H9 (cell line): Measurements from ENCODE around the gene THSD4. TPM values are rescaled to one million over a fixed set of nuclear protein-coding genes. Genes with fewer than 3 reads are reported as not detected.

Experiments used
- DNase-seq: peaks from one replicate; pipeline ENCODE4 v3.0.0-alpha.2; 2017
- H2AFZ ChIP-seq: one replicate; pipeline ENCODE4 v1.6.1; 2013; ENCODE audit warnings: mild to moderate bottlenecking, low read length, control low read depth, moderate library complexity
- H2AK5ac ChIP-seq: 2 replicates; pipeline ENCODE4 v1.6.1; 2013; ENCODE audit warnings: low read length, control low read depth, mixed read lengths; ENCODE audit not compliant: insufficient read length
- H2BK120ac ChIP-seq: one replicate; pipeline ENCODE4 v1.6.1; 2013; ENCODE audit warnings: low read depth, mild to moderate bottlenecking, low read length, control low read depth, inconsistent platforms; ENCODE audit not compliant: poor library complexity, severe bottlenecking
- H2BK12ac ChIP-seq: 2 replicates; pipeline ENCODE4 v1.6.1; 2013; ENCODE audit warnings: low read length, control low read depth, mixed read lengths, low read depth; ENCODE audit not compliant: insufficient read length
- H2BK15ac ChIP-seq: 2 replicates; pipeline ENCODE4 v1.6.1; 2013; ENCODE audit warnings: low read depth, low read length, control low read depth
- H2BK20ac ChIP-seq: one replicate; pipeline ENCODE4 v1.6.1; 2013; ENCODE audit warnings: low read depth, mild to moderate bottlenecking, low read length, control low read depth, inconsistent platforms; ENCODE audit not compliant: poor library complexity, severe bottlenecking
- H2BK5ac ChIP-seq: 2 replicates; pipeline ENCODE4 v1.6.1; 2013; ENCODE audit warnings: low read length, control low read depth, mixed read lengths; ENCODE audit not compliant: insufficient read length
- H3K14ac ChIP-seq: 2 replicates; pipeline ENCODE4 v1.6.1; 2013; ENCODE audit warnings: low read length, control low read depth; ENCODE audit not compliant: insufficient read depth
- H3K18ac ChIP-seq: 2 replicates; pipeline ENCODE4 v1.6.1; 2013; ENCODE audit warnings: low read depth, mild to moderate bottlenecking, mixed read lengths, low read length, control low read depth; ENCODE audit not compliant: insufficient read length
- H3K23ac ChIP-seq: 2 replicates; pipeline ENCODE4 v1.6.1; 2013; ENCODE audit warnings: low read length, control low read depth, mixed read lengths, low read depth; ENCODE audit not compliant: insufficient read length
- H3K23me2 ChIP-seq: 2 replicates; pipeline ENCODE4 v1.6.1; 2013; ENCODE audit warnings: low read depth, mild to moderate bottlenecking, mixed read lengths, low read length, control low read depth; ENCODE audit not compliant: insufficient read length, poor library complexity, severe bottlenecking
- H3K27ac ChIP-seq: 2 replicates; pipeline ENCODE4 v1.5.1; 2013; ENCODE audit warnings: low read length, control low read depth, mixed read lengths, low read depth; ENCODE audit not compliant: insufficient read length
- H3K27me3 ChIP-seq: 2 replicates; pipeline ENCODE4 v1.6.1; 2013; ENCODE audit warnings: low read length, control low read depth, inconsistent platforms; ENCODE audit not compliant: insufficient read depth
- H3K4ac ChIP-seq: 2 replicates; pipeline ENCODE4 v1.6.1; 2013; ENCODE audit warnings: low read depth, mild to moderate bottlenecking, control low read depth, inconsistent platforms, low read length, moderate library complexity
- H3K4me1 ChIP-seq: 2 replicates; pipeline ENCODE4 v1.6.1; 2013; ENCODE audit warnings: low read length, control low read depth, inconsistent platforms; ENCODE audit not compliant: insufficient read depth
- H3K4me2 ChIP-seq: 2 replicates; pipeline ENCODE4 v1.6.1; 2013; ENCODE audit warnings: low read length, control low read depth, mixed read lengths; ENCODE audit not compliant: insufficient read length, insufficient read depth
- H3K56ac ChIP-seq: 2 replicates; pipeline ENCODE4 v1.6.1; 2013; ENCODE audit warnings: low read depth, mild to moderate bottlenecking, mixed read lengths, low read length, control low read depth; ENCODE audit not compliant: insufficient read length
- H3K79me1 ChIP-seq: 2 replicates; pipeline ENCODE4 v1.6.1; 2013; ENCODE audit warnings: low read depth, mild to moderate bottlenecking, moderate library complexity, low read length, control low read depth, inconsistent platforms; ENCODE audit not compliant: insufficient read depth, poor library complexity, severe bottlenecking
- H3K79me2 ChIP-seq: 2 replicates; pipeline ENCODE4 v1.6.1; 2013; ENCODE audit warnings: low read length, control low read depth, inconsistent platforms; ENCODE audit not compliant: insufficient read depth
- H3K9ac ChIP-seq: 2 replicates; pipeline ENCODE4 v1.6.1; 2013; ENCODE audit warnings: low read length, control low read depth, mixed read lengths; ENCODE audit not compliant: insufficient read length; ENCODE audit errors: extremely low read depth
- H3K9me3 ChIP-seq: one replicate; pipeline ENCODE4 v1.6.1; 2013; ENCODE audit warnings: low read depth, low read length, inconsistent platforms; ENCODE audit not compliant: control insufficient read depth
- H3T11ph ChIP-seq: one replicate; pipeline ENCODE4 v1.6.1; 2013; ENCODE audit warnings: mild to moderate bottlenecking, low read length, control low read depth, inconsistent platforms
- H4K20me1 ChIP-seq: one replicate; pipeline ENCODE4 v1.6.1; 2013; ENCODE audit not compliant: control insufficient read depth, insufficient read length, insufficient read depth
- H4K5ac ChIP-seq: 2 replicates; pipeline ENCODE4 v1.6.1; 2013; ENCODE audit warnings: low read depth, mild to moderate bottlenecking, mixed read lengths, low read length, control low read depth; ENCODE audit not compliant: insufficient read length
- H4K8ac ChIP-seq: replicated peaks from 2 replicates; pipeline ENCODE4 v1.6.1; 2013; ENCODE audit warnings: low read length, control low read depth, mixed read lengths, low read depth; ENCODE audit not compliant: insufficient read length
- H4K91ac ChIP-seq: 2 replicates; pipeline ENCODE4 v1.6.1; 2013; ENCODE audit warnings: low read depth, mild to moderate bottlenecking, moderate library complexity, mixed read lengths, low read length, control low read depth; ENCODE audit not compliant: insufficient read length
- H3K27ac Mint-ChIP-seq, 3 experiments: 2 replicates in 2 of 3; 3 replicates in 1 of 3; pipeline ENCODE4 v1.8.0; 2020 to 2021; ENCODE audit warnings: mixed read lengths in 3 of 3, mild to moderate bottlenecking in 1 of 3, moderate library complexity in 1 of 3
- H3K27me3 Mint-ChIP-seq: 2 replicates; pipeline ENCODE4 v1.8.0; 2021; ENCODE audit warnings: low read depth, mild to moderate bottlenecking, moderate library complexity, mixed read lengths
- H3K36me3 Mint-ChIP-seq, 3 experiments: 2 replicates in 2 of 3; 3 replicates in 1 of 3; pipeline ENCODE4 v1.8.0; 2020 to 2021; ENCODE audit warnings: low read depth in 3 of 3, mixed read lengths in 3 of 3; ENCODE audit not compliant: insufficient read depth in 1 of 3
- H3K4me1 Mint-ChIP-seq, 2 experiments: 2 replicates each; pipeline ENCODE4 v1.8.0; 2020; ENCODE audit warnings: mixed read lengths in 2 of 2
- H3K4me3 Mint-ChIP-seq, 2 experiments: 2 replicates in 1 of 2; 3 replicates in 1 of 2; pipeline ENCODE4 v1.8.0; 2020 to 2021; ENCODE audit warnings: mild to moderate bottlenecking in 2 of 2, mixed read lengths in 2 of 2, moderate library complexity in 1 of 2
- H3K9me3 Mint-ChIP-seq, 2 experiments: 2 replicates in 1 of 2; 3 replicates in 1 of 2; pipeline ENCODE4 v1.8.0; 2020; ENCODE audit warnings: mild to moderate bottlenecking in 2 of 2, mixed read lengths in 2 of 2, moderate library complexity in 1 of 2
- WGBS: extraction: QIAGEN DNeasy Blood & Tissue Kit; methylation state at CpG from one replicate; pipeline ENCODE4 v1.1.7; 2013; ENCODE audit warnings: missing lambda C conversion rate, low lambda C conversion rate, mixed read lengths; ENCODE audit not compliant: insufficient read length; ENCODE audit errors: extremely low coverage; 5-methylcytosine and 5-hydroxymethylcytosine counted together
- total RNA-seq: library from RNA; stranded (reverse); gene quantifications from 2 replicates; pipeline ENCODE4 v1.2.1, GENCODE V29; 2021
- TF ChIP-seq, protein P1 (sequence below): fragments of 200-600 bp; sonication (generic); conservative IDR thresholded peaks from 3 replicates; pipeline ENCODE4 v1.8.0; 2021; ENCODE audit warnings: antibody characterized with exemption, mild to moderate bottlenecking

Gene THSD4
- total RNA-seq, 1 experiment from 2014 or later = 5.5 TPM

DNA sequence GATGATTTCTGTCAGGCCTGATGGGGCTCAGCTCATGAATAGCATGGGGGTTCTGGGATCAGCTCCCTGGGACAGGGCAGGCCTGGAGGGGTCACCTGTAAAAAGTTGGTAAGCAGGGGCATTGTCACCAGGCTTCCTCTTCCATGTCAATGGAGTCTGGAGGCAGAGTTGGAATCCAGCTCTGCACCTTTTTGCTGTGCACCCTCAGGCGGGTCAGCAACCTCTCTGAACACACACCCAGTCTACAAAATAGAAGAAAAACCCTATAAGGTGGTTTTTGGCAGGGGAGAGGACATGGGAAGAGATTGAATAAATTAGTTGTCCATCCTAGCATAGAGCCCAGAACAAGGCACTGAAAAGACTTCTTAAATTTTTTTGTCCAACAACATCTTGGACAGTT is 617.9 kb downstream of the THSD4 start:
- H3K23ac ChIP-seq = no peak overlapping the region
- no peaks in the 10 kb centered on the region for H3K4me1 ChIP-seq
- Mint-ChIP-seq H3K27me3 (no peaks in the 10 kb centered on the region), H3K27ac (no peak overlapping the region), H3K4me3 (no peak overlapping the region), H3K4me1 (no peaks in the 10 kb centered on the region), H3K36me3 (no peaks in the 10 kb centered on the region), H3K9me3 (no peaks in the 10 kb centered on the region)
- no peak overlapping the region for H2BK20ac ChIP-seq
- no peak overlapping the region for H2BK12ac ChIP-seq
- H4K5ac ChIP-seq = no peak overlapping the region
- H2BK5ac ChIP-seq = no peak overlapping the region
- no peak for DNase-seq
- H2BK15ac ChIP-seq = no peak overlapping the region
- H3K56ac ChIP-seq = no peak overlapping the region
- no peak overlapping the region for H3T11ph ChIP-seq
- H3K18ac ChIP-seq = no peak overlapping the region
- no peaks in the 10 kb centered on the region for H3K27me3 ChIP-seq
- H2BK120ac ChIP-seq = no peak overlapping the region
- H4K20me1 ChIP-seq = no peaks in the 10 kb centered on the region
- no peak overlapping the region for H3K27ac ChIP-seq
- H4K91ac ChIP-seq = no peak overlapping the region
- no peak overlapping the region for H3K14ac ChIP-seq
- H3K79me2 ChIP-seq = no peaks in the 10 kb centered on the region
- no peak overlapping the region for H3K9ac ChIP-seq
- TF ChIP-seq, protein P1, sequence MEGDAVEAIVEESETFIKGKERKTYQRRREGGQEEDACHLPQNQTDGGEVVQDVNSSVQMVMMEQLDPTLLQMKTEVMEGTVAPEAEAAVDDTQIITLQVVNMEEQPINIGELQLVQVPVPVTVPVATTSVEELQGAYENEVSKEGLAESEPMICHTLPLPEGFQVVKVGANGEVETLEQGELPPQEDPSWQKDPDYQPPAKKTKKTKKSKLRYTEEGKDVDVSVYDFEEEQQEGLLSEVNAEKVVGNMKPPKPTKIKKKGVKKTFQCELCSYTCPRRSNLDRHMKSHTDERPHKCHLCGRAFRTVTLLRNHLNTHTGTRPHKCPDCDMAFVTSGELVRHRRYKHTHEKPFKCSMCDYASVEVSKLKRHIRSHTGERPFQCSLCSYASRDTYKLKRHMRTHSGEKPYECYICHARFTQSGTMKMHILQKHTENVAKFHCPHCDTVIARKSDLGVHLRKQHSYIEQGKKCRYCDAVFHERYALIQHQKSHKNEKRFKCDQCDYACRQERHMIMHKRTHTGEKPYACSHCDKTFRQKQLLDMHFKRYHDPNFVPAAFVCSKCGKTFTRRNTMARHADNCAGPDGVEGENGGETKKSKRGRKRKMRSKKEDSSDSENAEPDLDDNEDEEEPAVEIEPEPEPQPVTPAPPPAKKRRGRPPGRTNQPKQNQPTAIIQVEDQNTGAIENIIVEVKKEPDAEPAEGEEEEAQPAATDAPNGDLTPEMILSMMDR = no peak
- no peak overlapping the region for H4K8ac ChIP-seq
- H2AK5ac ChIP-seq = no peak overlapping the region
- no peaks in the 10 kb centered on the region for H3K9me3 ChIP-seq
- no peak overlapping the region for H3K4me2 ChIP-seq
- H3K79me1 ChIP-seq = no peaks in the 10 kb centered on the region
- no peak overlapping the region for H2AFZ ChIP-seq
- WGBS = no CpG with 5 or more reads among the region's 1 CpG
- no peaks in the 10 kb centered on the region for H3K23me2 ChIP-seq
- no peak overlapping the region for H3K4ac ChIP-seq
